Measurements from ENCODE around the gene CADPS2. TPM values are rescaled to one million over a fixed set of nuclear protein-coding genes. Genes with fewer than 3 reads are reported as not detected.
A peak's percentile ranks its signal among the peaks of the same experiment; 100 is the strongest.

Gene CADPS2
- total RNA-seq, 1 donor from 2014 or later = 19.1 TPM

- no peaks in the 10 kb centered on the region for H3K9me3 ChIP-seq (ENCODE audit: low read depth)
- H3K27ac Mint-ChIP-seq = no peak overlapping the region
- no peaks in the 10 kb centered on the region for H3K27me3 Mint-ChIP-seq (ENCODE audit: insufficient read depth, low read depth)
- no peak overlapping the region for H2AFZ ChIP-seq (replicated peaks)
- H3F3A ChIP-seq (ENCODE audit: low read depth) = peaks cover 33% of the 10 kb centered on the region
- H3K4me2 ChIP-seq = no peak overlapping the region
- peaks cover 62% of the 10 kb centered on the region for H3K4me1 ChIP-seq
- no peaks in the 10 kb centered on the region for H4K20me1 ChIP-seq (ENCODE audit: low read depth)
- TF ChIP-seq EZH2phosphoT487 (IDR thresholded peaks at IDR 0.05) = no peak
- no peak for TF ChIP-seq EZH2 (IDR thresholded peaks at IDR 0.05)
- TF ChIP-seq CTCF (IDR thresholded peaks at IDR 0.05) = peak; percentile 15
- H3K36me3 ChIP-seq = no peaks in the 10 kb centered on the region
- H3K79me2 ChIP-seq (ENCODE audit: low read depth) = no peaks in the 10 kb centered on the region
- peaks cover 9% of the 10 kb centered on the region for H3K4me1 Mint-ChIP-seq
- H3K4me3 ChIP-seq = no peak overlapping the region
- no peak for DNase-seq (ENCODE audit: low spot score)
- H3K36me3 Mint-ChIP-seq = no peaks in the 10 kb centered on the region
- no peak overlapping the region for H3K9ac ChIP-seq
- no peaks in the 10 kb centered on the region for H3K9me3 Mint-ChIP-seq
- no peak overlapping the region for H3K27ac ChIP-seq
- H3K27me3 ChIP-seq = no peaks in the 10 kb centered on the region
- no peak overlapping the region for H3K4me3 Mint-ChIP-seq
These were observed 535.6 kb downstream of the CADPS2 start for GRCh38 chr7:122350701-122351100.

- H3K9me3 Mint-ChIP-seq = no peaks in the 10 kb centered on the region
- no peaks in the 10 kb centered on the region for H3K9me3 ChIP-seq (ENCODE audit: low read depth)
- no peak for TF ChIP-seq EZH2 (IDR thresholded peaks at IDR 0.05)
- no peak overlapping the region for H3K4me3 ChIP-seq
- H3K27me3 ChIP-seq = no peaks in the 10 kb centered on the region
- H2AFZ ChIP-seq (replicated peaks) = no peak overlapping the region
- H3K4me1 ChIP-seq = peaks cover 44% of the 10 kb centered on the region
- H3K9ac ChIP-seq = no peak overlapping the region
- H3K27ac ChIP-seq = no peak overlapping the region
- no peaks in the 10 kb centered on the region for H3K36me3 Mint-ChIP-seq
- no peak for DNase-seq (ENCODE audit: low spot score)
- H3K27me3 Mint-ChIP-seq (ENCODE audit: insufficient read depth, low read depth) = no peaks in the 10 kb centered on the region
- H3K27ac Mint-ChIP-seq = no peak overlapping the region
- H3K36me3 ChIP-seq = no peaks in the 10 kb centered on the region
- H3K4me2 ChIP-seq = no peak overlapping the region
- H3K4me1 Mint-ChIP-seq = peaks cover under 1% of the 10 kb centered on the region
- no peak overlapping the region for H3K4me3 Mint-ChIP-seq
- H4K20me1 ChIP-seq (ENCODE audit: low read depth) = no peaks in the 10 kb centered on the region
- H3F3A ChIP-seq (ENCODE audit: low read depth) = peaks cover 18% of the 10 kb centered on the region
- H3K79me2 ChIP-seq (ENCODE audit: low read depth) = no peaks in the 10 kb centered on the region
These were observed 542.0 kb downstream of the CADPS2 start for GRCh38 chr7:122344303-122344620.

GRCh38 chr7:122343601-122344302 is 542.5 kb downstream of the CADPS2 start:
- no peak overlapping the region for H3K4me3 ChIP-seq
- no peaks in the 10 kb centered on the region for H3K4me1 Mint-ChIP-seq
- H3K27ac Mint-ChIP-seq = no peak overlapping the region
- peaks cover 19% of the 10 kb centered on the region for H3F3A ChIP-seq (ENCODE audit: low read depth)
- H3K27me3 Mint-ChIP-seq (ENCODE audit: insufficient read depth, low read depth) = no peaks in the 10 kb centered on the region
- no peaks in the 10 kb centered on the region for H3K36me3 ChIP-seq
- no peak overlapping the region for H3K27ac ChIP-seq
- TF ChIP-seq EZH2 (IDR thresholded peaks at IDR 0.05) (no peak), EZH2phosphoT487 (IDR thresholded peaks at IDR 0.05) (no peak), CTCF (IDR thresholded peaks at IDR 0.05) (no peak)
- H3K4me3 Mint-ChIP-seq = no peak overlapping the region
- no peaks in the 10 kb centered on the region for H3K27me3 ChIP-seq
- no peak for DNase-seq (ENCODE audit: low spot score)
- H3K4me2 ChIP-seq = no peak overlapping the region
- H2AFZ ChIP-seq (replicated peaks) = no peak overlapping the region
- no peaks in the 10 kb centered on the region for H3K9me3 ChIP-seq (ENCODE audit: low read depth)
- no peaks in the 10 kb centered on the region for H4K20me1 ChIP-seq (ENCODE audit: low read depth)
- no peaks in the 10 kb centered on the region for H3K9me3 Mint-ChIP-seq
- H3K4me1 ChIP-seq = peaks cover 39% of the 10 kb centered on the region
- no peak overlapping the region for H3K9ac ChIP-seq
- no peaks in the 10 kb centered on the region for H3K36me3 Mint-ChIP-seq
- no peaks in the 10 kb centered on the region for H3K79me2 ChIP-seq (ENCODE audit: low read depth)

- Histone ChIP-seq H3K4me1 (peaks cover 58% of the 10 kb centered on the region), H3F3A (ENCODE audit: low read depth) (peaks cover 38% of the 10 kb centered on the region), H3K36me3 (no peaks in the 10 kb centered on the region), H3K4me2 (no peak overlapping the region), H3K27me3 (no peaks in the 10 kb centered on the region), H3K79me2 (ENCODE audit: low read depth) (no peaks in the 10 kb centered on the region), H3K27ac (no peak overlapping the region), H2AFZ (replicated peaks) (no peak overlapping the region), H3K9me3 (ENCODE audit: low read depth) (no peaks in the 10 kb centered on the region), H3K9ac (no peak overlapping the region), H3K4me3 (no peak overlapping the region), H4K20me1 (ENCODE audit: low read depth) (no peaks in the 10 kb centered on the region)
- Mint-ChIP-seq H3K9me3 (no peaks in the 10 kb centered on the region), H3K4me1 (peaks cover 19% of the 10 kb centered on the region), H3K4me3 (no peak overlapping the region), H3K27me3 (ENCODE audit: insufficient read depth, low read depth) (peaks cover 2% of the 10 kb centered on the region), H3K36me3 (no peaks in the 10 kb centered on the region), H3K27ac (no peak overlapping the region)
- DNase-seq (ENCODE audit: low spot score) = no peak
- TF ChIP-seq EZH2phosphoT487 (IDR thresholded peaks at IDR 0.05) (no peak), CTCF (IDR thresholded peaks at IDR 0.05) (no peak), EZH2 (IDR thresholded peaks at IDR 0.05) (no peak)
These were observed 545.8 kb downstream of the CADPS2 start for GRCh38 chr7:122340427-122340826.

All from neural progenitor cell (in vitro differentiated cells).